ENCODE data around the gene ORC6. TPM values are rescaled to one million over a fixed set of nuclear protein-coding genes. Genes with fewer than 3 reads are reported as not detected.

Gene ORC6
- total and polyA plus RNA-seq, 2 donors (not counting 1 experiment from before 2014, with no cell fraction given), result 5.0 to 9.5 TPM

GRCh38 chr16:46727184-46727583 is 37.7 kb downstream of the ORC6 start:
- no peak overlapping the region for H3K4me2 ChIP-seq (ENCODE audit: extremely low read depth, insufficient read depth, low read length)
- H3K79me2 ChIP-seq (ENCODE audit: control insufficient read depth, insufficient read depth, low read length), result no peaks in the 10 kb centered on the region
- no peaks in the 10 kb centered on the region for H4K20me1 ChIP-seq (ENCODE audit: control insufficient read depth, extremely low read depth, insufficient read depth, low read length)
- no peak for DNase-seq (ENCODE audit: low read depth in 2 of 2)
- no peak overlapping the region for H3K4me3 ChIP-seq (replicated peaks in 1 of 4; ENCODE audit: control extremely low read depth in 1 of 4, insufficient read depth in 1 of 4, low read depth in 3 of 4, low read length in 4 of 4)
- H3K9ac ChIP-seq (ENCODE audit: insufficient read depth, low read length), result no peak overlapping the region
- no peaks in the 10 kb centered on the region for H3K4me1 ChIP-seq (ENCODE audit: control insufficient read depth, extremely low read depth, insufficient read depth, low read length)
- H2AFZ ChIP-seq (ENCODE audit: low read length), result no peak overlapping the region
- no peak overlapping the region for H3K27ac ChIP-seq (ENCODE audit: insufficient read depth, low read length)
- H3K27me3 ChIP-seq (ENCODE audit: control insufficient read depth, insufficient read depth, low read length), result no peaks in the 10 kb centered on the region
- no peaks in the 10 kb centered on the region for H3K9me3 ChIP-seq (ENCODE audit: control insufficient read depth, insufficient read depth, low read depth, low read length)
- H3K36me3 ChIP-seq (ENCODE audit: control insufficient read depth, insufficient read depth, low read length), result no peaks in the 10 kb centered on the region
- TF ChIP-seq EZH2 (IDR thresholded peaks at IDR 0.05; ENCODE audit: low read length, missing control alignments), result no peak
- TF ChIP-seq, protein P1, sequence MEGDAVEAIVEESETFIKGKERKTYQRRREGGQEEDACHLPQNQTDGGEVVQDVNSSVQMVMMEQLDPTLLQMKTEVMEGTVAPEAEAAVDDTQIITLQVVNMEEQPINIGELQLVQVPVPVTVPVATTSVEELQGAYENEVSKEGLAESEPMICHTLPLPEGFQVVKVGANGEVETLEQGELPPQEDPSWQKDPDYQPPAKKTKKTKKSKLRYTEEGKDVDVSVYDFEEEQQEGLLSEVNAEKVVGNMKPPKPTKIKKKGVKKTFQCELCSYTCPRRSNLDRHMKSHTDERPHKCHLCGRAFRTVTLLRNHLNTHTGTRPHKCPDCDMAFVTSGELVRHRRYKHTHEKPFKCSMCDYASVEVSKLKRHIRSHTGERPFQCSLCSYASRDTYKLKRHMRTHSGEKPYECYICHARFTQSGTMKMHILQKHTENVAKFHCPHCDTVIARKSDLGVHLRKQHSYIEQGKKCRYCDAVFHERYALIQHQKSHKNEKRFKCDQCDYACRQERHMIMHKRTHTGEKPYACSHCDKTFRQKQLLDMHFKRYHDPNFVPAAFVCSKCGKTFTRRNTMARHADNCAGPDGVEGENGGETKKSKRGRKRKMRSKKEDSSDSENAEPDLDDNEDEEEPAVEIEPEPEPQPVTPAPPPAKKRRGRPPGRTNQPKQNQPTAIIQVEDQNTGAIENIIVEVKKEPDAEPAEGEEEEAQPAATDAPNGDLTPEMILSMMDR (conservative IDR thresholded peaks at IDR 0.05 in 1 of 2, IDR thresholded peaks at IDR 0.05 in 1 of 2; ENCODE audit: low read depth in 1 of 2, low read length in 2 of 2), result no peak

DNA sequence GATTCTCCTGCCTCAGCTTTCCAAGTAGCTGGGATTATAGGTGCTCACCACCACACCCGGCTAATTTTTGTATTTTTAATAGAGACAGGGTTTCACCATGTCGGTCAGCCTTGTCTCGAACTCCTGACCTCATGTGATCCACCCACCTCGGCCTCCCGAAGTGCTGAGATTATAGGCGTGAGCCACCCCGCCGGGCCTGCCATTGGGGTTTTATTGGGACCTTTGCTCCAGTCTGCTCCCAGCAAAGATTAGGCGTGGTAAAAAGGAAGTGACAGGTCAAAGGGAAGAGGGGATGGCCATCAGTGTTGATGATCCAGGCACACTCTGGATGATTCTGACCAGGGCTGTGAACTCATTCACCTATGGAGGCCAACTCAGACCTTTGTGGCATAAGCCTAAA is 38.2 kb downstream of the ORC6 start:
- H3K36me3 ChIP-seq (ENCODE audit: control insufficient read depth, insufficient read depth, low read length), result no peaks in the 10 kb centered on the region
- no peaks in the 10 kb centered on the region for H3K9me3 ChIP-seq (ENCODE audit: control insufficient read depth, insufficient read depth, low read depth, low read length)
- H3K4me3 ChIP-seq (replicated peaks in 1 of 4; ENCODE audit: control extremely low read depth in 1 of 4, insufficient read depth in 1 of 4, low read depth in 3 of 4, low read length in 4 of 4), result no peak overlapping the region
- H4K20me1 ChIP-seq (ENCODE audit: control insufficient read depth, extremely low read depth, insufficient read depth, low read length), result no peaks in the 10 kb centered on the region
- H3K4me2 ChIP-seq (ENCODE audit: extremely low read depth, insufficient read depth, low read length), result no peak overlapping the region
- H3K79me2 ChIP-seq (ENCODE audit: control insufficient read depth, insufficient read depth, low read length), result no peaks in the 10 kb centered on the region
- H2AFZ ChIP-seq (ENCODE audit: low read length), result no peak overlapping the region
- TF ChIP-seq, protein P1 (conservative IDR thresholded peaks at IDR 0.05 in 1 of 2, IDR thresholded peaks at IDR 0.05 in 1 of 2; ENCODE audit: low read depth in 1 of 2, low read length in 2 of 2), result no peak
- no peak for TF ChIP-seq EZH2 (IDR thresholded peaks at IDR 0.05; ENCODE audit: low read length, missing control alignments)
- no peak overlapping the region for H3K9ac ChIP-seq (ENCODE audit: insufficient read depth, low read length)
- H3K27me3 ChIP-seq (ENCODE audit: control insufficient read depth, insufficient read depth, low read length), result no peaks in the 10 kb centered on the region
- H3K4me1 ChIP-seq (ENCODE audit: control insufficient read depth, extremely low read depth, insufficient read depth, low read length), result no peaks in the 10 kb centered on the region
- DNase-seq (ENCODE audit: low read depth in 2 of 2), result no peak
- H3K27ac ChIP-seq (ENCODE audit: insufficient read depth, low read length), result no peak overlapping the region

DNA sequence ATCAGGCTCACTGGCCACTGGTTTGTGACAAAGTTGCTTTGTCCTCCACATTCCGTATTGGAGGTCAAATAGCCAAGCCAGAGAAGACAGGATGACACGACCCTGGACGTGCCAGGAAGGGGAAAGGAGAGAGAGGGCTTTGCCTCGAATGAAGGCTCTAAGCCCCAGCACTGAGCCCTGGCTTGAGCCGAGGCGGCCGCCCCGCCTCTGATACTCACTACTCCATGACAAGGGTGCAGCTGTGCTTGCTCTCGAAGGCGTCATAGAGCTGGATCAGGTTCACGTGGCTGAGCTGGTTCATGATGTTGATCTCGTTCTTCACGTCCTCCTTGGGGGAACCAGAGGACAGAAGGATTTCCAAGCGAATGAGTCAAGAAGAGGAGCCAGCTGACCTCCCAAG is 39.3 kb downstream of the ORC6 start:
- no peaks in the 10 kb centered on the region for H4K20me1 ChIP-seq (ENCODE audit: control insufficient read depth, extremely low read depth, insufficient read depth, low read length)
- no peak for TF ChIP-seq EZH2 (IDR thresholded peaks at IDR 0.05; ENCODE audit: low read length, missing control alignments)
- TF ChIP-seq, protein P1 (conservative IDR thresholded peaks at IDR 0.05 in 1 of 2, IDR thresholded peaks at IDR 0.05 in 1 of 2; ENCODE audit: low read depth in 1 of 2, low read length in 2 of 2), result no peak
- DNase-seq (ENCODE audit: low read depth in 2 of 2), result no peak

More for the DNA sequence above, 39.3 kb downstream of the ORC6 start:
- no peak overlapping the region for H3K4me3 ChIP-seq (replicated peaks in 1 of 4; ENCODE audit: control extremely low read depth in 1 of 4, insufficient read depth in 1 of 4, low read depth in 3 of 4, low read length in 4 of 4)
- H3K79me2 ChIP-seq (ENCODE audit: control insufficient read depth, insufficient read depth, low read length), result no peaks in the 10 kb centered on the region
- H2AFZ ChIP-seq (ENCODE audit: low read length), result no peak overlapping the region
- no peaks in the 10 kb centered on the region for H3K27me3 ChIP-seq (ENCODE audit: control insufficient read depth, insufficient read depth, low read length)
- H3K9me3 ChIP-seq (ENCODE audit: control insufficient read depth, insufficient read depth, low read depth, low read length), result no peaks in the 10 kb centered on the region
- no peaks in the 10 kb centered on the region for H3K36me3 ChIP-seq (ENCODE audit: control insufficient read depth, insufficient read depth, low read length)
- H3K9ac ChIP-seq (ENCODE audit: insufficient read depth, low read length), result no peak overlapping the region
- H3K4me1 ChIP-seq (ENCODE audit: control insufficient read depth, extremely low read depth, insufficient read depth, low read length), result no peaks in the 10 kb centered on the region
- H3K4me2 ChIP-seq (ENCODE audit: extremely low read depth, insufficient read depth, low read length), result no peak overlapping the region
- no peak overlapping the region for H3K27ac ChIP-seq (ENCODE audit: insufficient read depth, low read length)

All from fibroblast of lung (primary cell).